Upper lobe of left lung (tissue), 6 donors: ENCODE results near the gene EPHB1. TPM values are rescaled to one million over a fixed set of nuclear protein-coding genes. Genes with fewer than 3 reads are reported as not detected.

Source experiments
- ATAC-seq, 2 donors: fragments of 200-7000 bp; cut with Tn5 transposase; one replicate each; pipeline ENCODE4 v1.9.1; 2022; ENCODE audit warnings: mild to moderate bottlenecking in 2 of 2, moderate library complexity in 2 of 2; ENCODE audit not compliant: low FRiP score in 2 of 2
- DNase-seq, 2 donors: peaks; one replicate each; pipeline ENCODE4 v3.0.0-alpha.2; 2019 to 2020
- H3K27ac ChIP-seq, 4 donors: fragments of 200-600 bp; sonication (generic); one replicate each; pipeline ENCODE4 v1.5.1; 2016 to 2019
- H3K27me3 ChIP-seq, 4 donors: fragments of 200-600 bp; sonication (generic); one replicate each; pipeline ENCODE4 v1.5.1; 2017 to 2019
- H3K36me3 ChIP-seq, 4 donors: fragments of 200-600 bp; sonication (generic); one replicate each; pipeline ENCODE4 v1.5.1; 2016 to 2019
- H3K4me1 ChIP-seq, 4 donors: fragments of 200-600 bp; sonication (generic); one replicate each; pipeline ENCODE4 v1.5.1; 2018 to 2019
- H3K4me3 ChIP-seq, 4 donors: fragments of 200-600 bp; sonication (generic); one replicate each; pipeline ENCODE4 v1.5.1; 2017 to 2019; ENCODE audit warnings: mild to moderate bottlenecking in 2 of 4, moderate library complexity in 1 of 4
- H3K9me3 ChIP-seq, 4 donors: fragments of 200-600 bp; sonication (generic); one replicate each; pipeline ENCODE4 v1.5.1; 2018 to 2019
- CTCF ChIP-seq, 6 experiments: fragments of 450-650 bp in 4 of 6; fragments of 200-600 bp in 2 of 6; sonication (generic) in 2 of 6; IDR thresholded peaks; one replicate each; pipeline ENCODE4 v1.5.1; 2016 to 2019; ENCODE audit warnings: antibody characterized with exemption in 6 of 6
- EP300 ChIP-seq, 4 donors: sonication (generic); formaldehyde crosslinking; IDR thresholded peaks; one replicate each; pipeline ENCODE4 v1.5.1; 2017; ENCODE audit warnings: antibody characterized with exemption in 4 of 4, control low read depth in 2 of 4
- POLR2A ChIP-seq, 4 donors: fragments of 450-650 bp; IDR thresholded peaks; one replicate each; pipeline ENCODE4 v1.5.1; 2016 to 2017; ENCODE audit warnings: antibody characterized with exemption in 4 of 4, mild to moderate bottlenecking in 2 of 4
- POLR2AphosphoS5 ChIP-seq, 2 donors: sonication (generic); formaldehyde crosslinking; IDR thresholded peaks; one replicate each; pipeline ENCODE4 v1.5.1; 2017; ENCODE audit warnings: antibody characterized with exemption in 2 of 2
- WGBS, 2 donors: methylation state at CpG; one replicate each; pipeline ENCODE4 v1.1.5; 2017 to 2018; 5-methylcytosine and 5-hydroxymethylcytosine counted together
- small RNA-seq, 4 donors: library from RNA; depleted of rRNA; stranded (forward); fragments of <200 nt; gene quantifications; one replicate each; pipeline ENCODE3, GENCODE V24; 2016
- total RNA-seq, 6 donors: library from RNA; depleted of rRNA in 4 of 6; stranded (reverse); fragments of >200 nt in 4 of 6; gene quantifications; one replicate each; pipeline versions ENCODE4 v1.1.0 to v1.2.1, GENCODE V29; 2016 to 2021
- donor health status: DM: no; HTN: no; CAD: no; lungs with moderate emphysema.
- donor health status: DM: no; HTN: yes; CAD: no; lungs with severe emphysema.

EPHB1 gene
- total RNA-seq, 6 donors from 2014 or later, result 1.3 to 14.6 (median 2.4) TPM; not detected in 1

GRCh38 chr3:135292162-135292561 lies 497.1 kb downstream of the EPHB1 start:
- WGBS, 2 donors, result 81 to 85% methylated on average over 1 of the region's 1 CpG

GRCh38 chr3:135301670-135302069 lies 506.6 kb downstream of the EPHB1 start:
- H3K36me3 ChIP-seq, result no peaks in the 10 kb centered on the region
- no peak overlapping the region for H3K4me3 ChIP-seq
- ATAC-seq (no peak), DNase-seq (no peak)
- H3K27me3 ChIP-seq, result no peaks in the 10 kb centered on the region
- peaks cover 0 to 6% (median 2%) of the 10 kb centered on the region in 4 donors for H3K9me3 ChIP-seq
- no peak for TF ChIP-seq POLR2A (IDR thresholded peaks at IDR 0.05)
- TF ChIP-seq EP300 (IDR thresholded peaks at IDR 0.05), result no peak
- TF ChIP-seq POLR2AphosphoS5 (IDR thresholded peaks at IDR 0.05), result no peak
- no peak for TF ChIP-seq CTCF (IDR thresholded peaks at IDR 0.05)
- H3K4me1 ChIP-seq, result no peaks in the 10 kb centered on the region
- 81 to 88% methylated on average over 2 of the region's 2 CpGs for WGBS, 2 donors
- H3K27ac ChIP-seq, result no peak overlapping the region

More at GRCh38 chr3:135292162-135292561, 497.1 kb downstream of the EPHB1 start:
- no peaks in the 10 kb centered on the region for H3K36me3 ChIP-seq
- ATAC-seq, result no peak
- no peak for TF ChIP-seq CTCF (IDR thresholded peaks at IDR 0.05)
- TF ChIP-seq POLR2A (IDR thresholded peaks at IDR 0.05), result no peak
- no peak for TF ChIP-seq POLR2AphosphoS5 (IDR thresholded peaks at IDR 0.05)
- TF ChIP-seq EP300 (IDR thresholded peaks at IDR 0.05), result no peak
- H3K27me3 ChIP-seq, result no peaks in the 10 kb centered on the region
- peaks cover 0 to 3% (median under 1%) of the 10 kb centered on the region in 4 donors for H3K9me3 ChIP-seq
- DNase-seq, result no peak
- H3K4me3 ChIP-seq, result no peak overlapping the region
- H3K27ac ChIP-seq, result no peak overlapping the region
- H3K4me1 ChIP-seq, result no peaks in the 10 kb centered on the region

- ATAC-seq (no peak), DNase-seq (no peak)
- Histone ChIP-seq H3K9me3 (peaks cover 0 to 6% (median 2%) of the 10 kb centered on the region in 4 donors), H3K27ac (no peak overlapping the region), H3K4me3 (no peak overlapping the region), H3K4me1 (no peaks in the 10 kb centered on the region), H3K27me3 (no peaks in the 10 kb centered on the region), H3K36me3 (no peaks in the 10 kb centered on the region)
- 57 to 86% methylated on average over 1 of the region's 1 CpG for WGBS, 2 donors
- TF ChIP-seq EP300 (IDR thresholded peaks at IDR 0.05) (no peak), POLR2AphosphoS5 (IDR thresholded peaks at IDR 0.05) (no peak), CTCF (IDR thresholded peaks at IDR 0.05) (no peak), POLR2A (IDR thresholded peaks at IDR 0.05) (no peak)
These were observed 509.3 kb downstream of the EPHB1 start for GRCh38 chr3:135304378-135304777.

Small RNA genes lying within 50 kb of the gene (small RNA-seq; reads per million reads assigned to genes)
- gene RNA5SP141, result 0.31 to 4.8 (median 0.62) reads per million in 4 donors
- gene RNU6-1174P, result 0 reads per million in 4 donors

Other genes with a start within 250 kb of the EPHB1 start
- gene KY, start 144.2 kb upstream of the EPHB1 start, total RNA-seq, result 1 to 10 TPM in 1 of 6 donors, under 1 TPM in 3, not detected in 2; 0.11 to 2.1 (median 0.38) TPM